GM12891 (cell line): Measurements from ENCODE around the gene SCAMP3.

Experiments
- DNase-seq: peaks from one replicate; pipeline ENCODE4 v3.0.0; 2011; ENCODE audit warnings: low spot score; ENCODE audit not compliant: insufficient read length
- FAIRE-seq: peaks from 2 replicates; lab custom pipeline; 2011; peaks lifted over from hg19 to GRCh38; lab: Jason Lieb, UNC
- PAX5 ChIP-seq: IDR thresholded peaks from 2 replicates; pipeline ENCODE4 v1.6.1; 2011; ENCODE audit warnings: low read length, moderate library complexity, mild to moderate bottlenecking; ENCODE audit not compliant: insufficient read depth, severe bottlenecking
- POLR2A ChIP-seq: IDR thresholded peaks from 2 replicates; pipeline ENCODE4 v1.6.1; 2011; ENCODE audit warnings: low read depth, low read length, control low read depth
- POLR2AphosphoS5 ChIP-seq: IDR thresholded peaks from 2 replicates; pipeline ENCODE4 v1.6.1; 2011; ENCODE audit warnings: low read depth, low read length, control low read depth
- POU2F2 ChIP-seq: IDR thresholded peaks from 2 replicates; pipeline ENCODE4 v1.6.1; 2011; ENCODE audit warnings: low read depth, mild to moderate bottlenecking, control low read depth, low read length, moderate library complexity
- SPI1 ChIP-seq: IDR thresholded peaks from 2 replicates; pipeline ENCODE4 v1.6.1; 2011; ENCODE audit warnings: low read depth, low read length, control low read depth
- TAF1 ChIP-seq: IDR thresholded peaks from 2 replicates; pipeline ENCODE4 v1.6.1; 2011; ENCODE audit warnings: low read depth, low read length, control low read depth

Gene SCAMP3

GRCh38 chr1:155210314-155211104 is 51.7 kb downstream of the SCAMP3 start:
- FAIRE-seq (no peak), DNase-seq (no peak)
- TF ChIP-seq SPI1 = no peak
- no peak for TF ChIP-seq POLR2AphosphoS5
- TF ChIP-seq TAF1 = no peak
- TF ChIP-seq POU2F2 = no peak
- TF ChIP-seq PAX5 = no peak
- no peak for TF ChIP-seq POLR2A

- TF ChIP-seq SPI1 (no peak), POLR2A (no peak), PAX5 (no peak), POLR2AphosphoS5 (no peak; the same call in 1 of the 2 replicates), TAF1 (no peak), POU2F2 (no peak)
- FAIRE-seq = peak; percentile 40
- DNase-seq = no peak
Measured at GRCh38 chr1:155209312-155209721, 52.8 kb downstream of the SCAMP3 start.

GRCh38 chr1:155208541-155209311 is 53.4 kb downstream of the SCAMP3 start, which contains the start of gene MTX1:
MTX1 (plus strand) TSS chr1:155208695; CDS start chr1:155208805, 110 bp downstream.
- DNase-seq = peak; percentile 91
- TF ChIP-seq POLR2AphosphoS5 (peak; percentile 55; the same call in 1 of the 2 replicates), PAX5 (no peak), POLR2A (peak; percentile 45; the same call in 1 of the 2 replicates), POU2F2 (no peak), TAF1 (peak; percentile 31), SPI1 (no peak)
- peak; percentile 88 for FAIRE-seq

- TF ChIP-seq SPI1 (0 out of 2 replicates have a peak, but pooled peaks have one; percentile 20), TAF1 (no peak)
- DNase-seq (no peak), FAIRE-seq (no peak)
Measured at GRCh38 chr1:155207806-155208540, 54.2 kb downstream of the SCAMP3 start, which contains the start of gene THBS3. THBS3 (minus strand) TSS chr1:155207897; CDS start chr1:155207876, 21 bp downstream.

- DNase-seq (peak; percentile 86), FAIRE-seq (peak; percentile 87)
- no peak for TF ChIP-seq POLR2A
- TF ChIP-seq PAX5 = no peak
- no peak for TF ChIP-seq POLR2AphosphoS5
- no peak; the same call in 1 of the 2 replicates for TF ChIP-seq POU2F2
- TF ChIP-seq TAF1 = no peak
- no peak for TF ChIP-seq SPI1
Measured at GRCh38 chr1:155206891-155207805, 55.0 kb downstream of the SCAMP3 start.
